Smooth muscle cell (in vitro differentiated cells): ENCODE results near the gene DNAJA3. TPM values are rescaled to one million over a fixed set of nuclear protein-coding genes. Genes with fewer than 3 reads are reported as not detected.
A peak's percentile ranks its signal among the peaks of the same experiment; 100 is the strongest.

ENCODE experiments used
- DNase-seq: peaks from one replicate; lab custom pipeline; 2025; ENCODE audit not compliant: unreplicated experiment; lab: John Stamatoyannopoulos, UW
- H2AFZ ChIP-seq: fragments of 200-600 bp; sonication (generic); 2 replicates; pipeline ENCODE4 v1.6.0; 2016; ENCODE audit warnings: antibody characterized with exemption, low read depth, mild to moderate bottlenecking
- H3F3A ChIP-seq: fragments of 200-600 bp; sonication (generic); 2 replicates; pipeline ENCODE4 v1.6.0; 2017; ENCODE audit warnings: antibody characterized with exemption, low read depth
- H3K27ac ChIP-seq: fragments of 200-600 bp; sonication (generic); 2 replicates; pipeline ENCODE4 v1.5.1; 2016; ENCODE audit warnings: low read depth, mild to moderate bottlenecking
- H3K27me3 ChIP-seq: fragments of 200-600 bp; sonication (generic); 2 replicates; pipeline ENCODE4 v1.6.1; 2016; ENCODE audit warnings: low read depth, mild to moderate bottlenecking
- H3K36me3 ChIP-seq: fragments of 200-600 bp; sonication (generic); 2 replicates; pipeline ENCODE4 v1.5.1; 2016; ENCODE audit warnings: low read depth
- H3K4me1 ChIP-seq: fragments of 200-600 bp; sonication (generic); 2 replicates; pipeline ENCODE4 v1.5.1; 2016; ENCODE audit warnings: low read depth
- H3K4me2 ChIP-seq: fragments of 200-600 bp; sonication (generic); 2 replicates; pipeline ENCODE4 v1.6.0; 2016; ENCODE audit warnings: mild to moderate bottlenecking
- H3K4me3 ChIP-seq: fragments of 200-600 bp; sonication (generic); 2 replicates; pipeline ENCODE4 v1.5.1; 2016; ENCODE audit warnings: mild to moderate bottlenecking
- H3K79me2 ChIP-seq: fragments of 200-600 bp; sonication (generic); 2 replicates; pipeline ENCODE4 v1.6.0; 2016; ENCODE audit warnings: low read depth, mild to moderate bottlenecking
- H3K9ac ChIP-seq: fragments of 200-600 bp; sonication (generic); 2 replicates; pipeline ENCODE4 v1.6.0; 2016; ENCODE audit warnings: low read depth
- H3K9me3 ChIP-seq: fragments of 200-600 bp; sonication (generic); replicated peaks from 2 replicates; pipeline ENCODE4 v1.5.1; 2016; ENCODE audit warnings: low read depth
- H4K20me1 ChIP-seq: fragments of 200-600 bp; sonication (generic); 2 replicates; pipeline ENCODE4 v1.6.0; 2016; ENCODE audit warnings: low read depth
- WGBS: methylation state at CpG from one replicate; pipeline ENCODE4 v1.1.7; 2016; ENCODE audit warnings: low lambda C conversion rate; 5-methylcytosine and 5-hydroxymethylcytosine counted together
- polyA plus RNA-seq: library from polyadenylated mRNA; unstranded; fragments of >200 nt; fragmentation: Nextera tagmentation; extraction: Ambion mirVana; gene quantifications from 2 replicates; pipeline ENCODE4 v1.2.1, GENCODE V29; 2016
- total RNA-seq: library from RNA; depleted of rRNA; stranded (reverse); fragments of >200 nt; gene quantifications from 2 replicates; pipeline ENCODE4 v1.2.3, GENCODE V29; 2014
- TF ChIP-seq, protein P1 (sequence below): fragments of 200-600 bp; sonication (generic); IDR thresholded peaks from 2 replicates; pipeline ENCODE4 v1.5.1; 2017; ENCODE audit warnings: borderline replicate concordance, mild to moderate bottlenecking, antibody characterized with exemption; ENCODE audit not compliant: insufficient read depth, poor library complexity, severe bottlenecking

The DNAJA3 gene
- total and polyA plus RNA-seq, 2 experiments from 2014 or later = 42.6 to 42.7 TPM

- no peak overlapping the region for H2AFZ ChIP-seq
- WGBS = 28% methylated on average over 8 of the region's 10 CpGs
- peaks cover 16% of the 10 kb centered on the region for H3F3A ChIP-seq
- H3K27me3 ChIP-seq = no peaks in the 10 kb centered on the region
- no peak overlapping the region for H3K4me3 ChIP-seq
- no peak overlapping the region for H3K9ac ChIP-seq
- H3K79me2 ChIP-seq = no peaks in the 10 kb centered on the region
- TF ChIP-seq, protein P1, sequence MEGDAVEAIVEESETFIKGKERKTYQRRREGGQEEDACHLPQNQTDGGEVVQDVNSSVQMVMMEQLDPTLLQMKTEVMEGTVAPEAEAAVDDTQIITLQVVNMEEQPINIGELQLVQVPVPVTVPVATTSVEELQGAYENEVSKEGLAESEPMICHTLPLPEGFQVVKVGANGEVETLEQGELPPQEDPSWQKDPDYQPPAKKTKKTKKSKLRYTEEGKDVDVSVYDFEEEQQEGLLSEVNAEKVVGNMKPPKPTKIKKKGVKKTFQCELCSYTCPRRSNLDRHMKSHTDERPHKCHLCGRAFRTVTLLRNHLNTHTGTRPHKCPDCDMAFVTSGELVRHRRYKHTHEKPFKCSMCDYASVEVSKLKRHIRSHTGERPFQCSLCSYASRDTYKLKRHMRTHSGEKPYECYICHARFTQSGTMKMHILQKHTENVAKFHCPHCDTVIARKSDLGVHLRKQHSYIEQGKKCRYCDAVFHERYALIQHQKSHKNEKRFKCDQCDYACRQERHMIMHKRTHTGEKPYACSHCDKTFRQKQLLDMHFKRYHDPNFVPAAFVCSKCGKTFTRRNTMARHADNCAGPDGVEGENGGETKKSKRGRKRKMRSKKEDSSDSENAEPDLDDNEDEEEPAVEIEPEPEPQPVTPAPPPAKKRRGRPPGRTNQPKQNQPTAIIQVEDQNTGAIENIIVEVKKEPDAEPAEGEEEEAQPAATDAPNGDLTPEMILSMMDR = no peak
- no peaks in the 10 kb centered on the region for H3K36me3 ChIP-seq
- peaks cover 27% of the 10 kb centered on the region for H3K4me1 ChIP-seq
- peaks cover 34% of the 10 kb centered on the region for H4K20me1 ChIP-seq
- DNase-seq = no peak
- H3K9me3 ChIP-seq = no peaks in the 10 kb centered on the region
- peak overlapping the region; percentile 21 for H3K4me2 ChIP-seq
- H3K27ac ChIP-seq = peak overlapping the region; percentile 38
These were observed 38.6 kb upstream of the DNAJA3 start for GRCh38 chr16:4386951-4387565.

DNA sequence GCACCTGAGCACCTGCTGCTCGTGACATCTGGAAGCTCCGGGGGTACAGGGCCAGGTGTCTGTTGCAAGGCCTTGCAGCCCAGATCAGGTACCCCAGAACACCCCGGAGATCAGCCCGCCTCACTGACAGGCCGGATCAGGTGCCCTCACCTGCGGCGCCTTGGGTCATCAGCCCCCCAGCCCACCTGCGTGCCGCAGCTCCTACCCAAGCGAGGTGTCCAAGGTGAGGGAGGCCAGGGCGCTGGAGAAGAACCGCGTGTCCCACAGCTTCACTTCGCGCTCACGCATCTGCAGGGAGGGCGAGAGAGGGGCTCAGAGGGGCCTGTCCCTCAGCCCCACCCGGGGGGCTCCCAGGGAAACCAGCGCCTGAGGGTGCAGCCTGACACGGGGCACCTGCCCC, 37.9 kb upstream of the DNAJA3 start:
- Histone ChIP-seq H3K27ac (no peak overlapping the region), H4K20me1 (peaks cover 27% of the 10 kb centered on the region), H3K9ac (no peak overlapping the region), H3K4me2 (peak overlapping the region; percentile 23), H2AFZ (no peak overlapping the region), H3K9me3 (no peaks in the 10 kb centered on the region), H3K27me3 (no peaks in the 10 kb centered on the region), H3F3A (peaks cover 15% of the 10 kb centered on the region), H3K79me2 (no peaks in the 10 kb centered on the region), H3K4me3 (no peak overlapping the region), H3K36me3 (no peaks in the 10 kb centered on the region), H3K4me1 (peaks cover 34% of the 10 kb centered on the region)
- 90% methylated on average over 20 of the region's 20 CpGs for WGBS
- no peak for DNase-seq
- TF ChIP-seq, protein P1 = no peak

DNA sequence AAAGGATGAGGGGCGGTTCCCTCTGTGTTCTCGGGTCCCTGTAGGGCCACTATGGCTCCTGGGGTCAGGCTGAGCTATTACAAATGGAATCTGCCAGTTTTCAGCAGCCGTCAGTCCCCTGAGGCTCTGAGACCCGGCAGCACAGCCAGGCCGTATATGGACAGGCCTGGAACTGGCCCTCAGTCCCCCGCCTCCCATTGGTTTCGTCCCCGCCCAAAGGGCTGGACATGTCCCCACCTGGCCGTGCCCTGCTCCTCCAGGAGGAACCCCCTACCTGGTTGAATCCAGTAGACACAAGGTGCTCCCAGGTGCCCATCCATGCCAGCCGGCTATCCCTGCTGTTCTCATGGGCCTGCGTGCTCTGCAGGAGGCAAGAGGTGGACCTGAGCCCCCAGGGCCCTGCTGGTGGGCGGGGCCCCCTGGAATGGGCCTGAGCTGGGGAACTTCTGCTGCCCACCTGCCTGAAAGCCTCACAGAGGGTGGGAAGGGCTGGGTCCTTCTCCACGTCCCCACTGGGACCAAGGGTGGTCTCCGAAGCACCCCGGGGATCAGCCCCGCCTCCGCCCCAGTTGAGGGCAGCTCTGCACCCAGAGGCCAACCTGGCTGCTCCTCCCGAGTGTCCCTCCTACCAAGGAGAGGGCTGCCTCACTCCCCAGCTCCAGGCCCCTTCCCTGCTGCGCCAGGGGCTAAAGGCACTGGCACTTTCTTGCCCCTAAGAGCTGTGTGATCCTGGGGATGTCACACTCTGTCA, 37.2 kb upstream of the DNAJA3 start:
- Histone ChIP-seq H3K27ac (peak overlapping the region; percentile 38), H3K79me2 (no peaks in the 10 kb centered on the region), H4K20me1 (peaks cover 21% of the 10 kb centered on the region), H3K27me3 (no peaks in the 10 kb centered on the region), H3F3A (peaks cover 8% of the 10 kb centered on the region), H3K4me3 (no peak overlapping the region), H3K9ac (no peak overlapping the region), H2AFZ (no peak overlapping the region), H3K4me2 (peak overlapping the region; percentile 23), H3K36me3 (no peaks in the 10 kb centered on the region), H3K4me1 (peaks cover 41% of the 10 kb centered on the region), H3K9me3 (no peaks in the 10 kb centered on the region)
- 65% methylated on average over 19 of the region's 19 CpGs for WGBS
- DNase-seq = no peak
- TF ChIP-seq, protein P1 = no peak
